ENCODE data around the gene AP2B1. TPM values are rescaled to one million over a fixed set of nuclear protein-coding genes. Genes with fewer than 3 reads are reported as not detected.

Gene AP2B1
- total RNA-seq, 1 experiment from 2014 or later = 217 TPM

DNA sequence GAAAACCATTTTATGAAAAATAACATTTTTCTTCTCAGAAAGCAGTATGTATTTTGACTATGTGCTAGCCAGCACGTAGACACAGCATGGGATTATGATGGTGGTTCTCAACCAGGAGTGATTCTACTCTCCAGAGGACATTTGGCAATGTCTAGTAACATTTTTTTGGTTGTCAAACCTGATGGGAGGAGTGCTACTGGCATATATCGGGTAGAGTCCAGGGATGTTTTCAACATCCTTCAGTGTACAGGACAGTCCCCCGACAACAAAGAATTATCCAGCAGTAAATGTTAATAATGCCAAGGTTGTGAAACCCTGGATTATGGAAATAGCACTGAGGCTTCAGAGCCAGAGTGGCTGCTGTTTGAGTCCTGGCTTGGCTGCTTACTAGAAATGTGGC, 27.7 kb downstream of the AP2B1 start:
- H2BK12ac ChIP-seq (ENCODE audit: insufficient read length, low read depth, low read length) = no peak overlapping the region
- no peaks in the 10 kb centered on the region for H3K4me1 Mint-ChIP-seq
- WGBS (ENCODE audit: extremely low coverage, insufficient read length, low lambda C conversion rate) = no CpG with 5 or more reads among the region's 3 CpGs

More for the DNA sequence above, 27.7 kb downstream of the AP2B1 start:
- no peak overlapping the region for H3K56ac ChIP-seq (ENCODE audit: insufficient read length, low read depth, low read length)
- no peak overlapping the region for H2AFZ ChIP-seq (ENCODE audit: low read length)
- H4K20me1 ChIP-seq (ENCODE audit: control insufficient read depth, insufficient read depth, insufficient read length) = no peaks in the 10 kb centered on the region
- no peak overlapping the region for H2BK20ac ChIP-seq (ENCODE audit: low read depth, low read length, poor library complexity, severe bottlenecking)
- TF ChIP-seq, protein P1, sequence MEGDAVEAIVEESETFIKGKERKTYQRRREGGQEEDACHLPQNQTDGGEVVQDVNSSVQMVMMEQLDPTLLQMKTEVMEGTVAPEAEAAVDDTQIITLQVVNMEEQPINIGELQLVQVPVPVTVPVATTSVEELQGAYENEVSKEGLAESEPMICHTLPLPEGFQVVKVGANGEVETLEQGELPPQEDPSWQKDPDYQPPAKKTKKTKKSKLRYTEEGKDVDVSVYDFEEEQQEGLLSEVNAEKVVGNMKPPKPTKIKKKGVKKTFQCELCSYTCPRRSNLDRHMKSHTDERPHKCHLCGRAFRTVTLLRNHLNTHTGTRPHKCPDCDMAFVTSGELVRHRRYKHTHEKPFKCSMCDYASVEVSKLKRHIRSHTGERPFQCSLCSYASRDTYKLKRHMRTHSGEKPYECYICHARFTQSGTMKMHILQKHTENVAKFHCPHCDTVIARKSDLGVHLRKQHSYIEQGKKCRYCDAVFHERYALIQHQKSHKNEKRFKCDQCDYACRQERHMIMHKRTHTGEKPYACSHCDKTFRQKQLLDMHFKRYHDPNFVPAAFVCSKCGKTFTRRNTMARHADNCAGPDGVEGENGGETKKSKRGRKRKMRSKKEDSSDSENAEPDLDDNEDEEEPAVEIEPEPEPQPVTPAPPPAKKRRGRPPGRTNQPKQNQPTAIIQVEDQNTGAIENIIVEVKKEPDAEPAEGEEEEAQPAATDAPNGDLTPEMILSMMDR (conservative IDR thresholded peaks at IDR 0.05) = no peak
- H3K23ac ChIP-seq (ENCODE audit: insufficient read length, low read depth, low read length) = no peak overlapping the region
- H3K79me2 ChIP-seq (ENCODE audit: insufficient read depth, low read length) = no peaks in the 10 kb centered on the region
- H3K4me1 ChIP-seq (ENCODE audit: insufficient read depth, low read length) = no peaks in the 10 kb centered on the region
- H3K4me2 ChIP-seq (ENCODE audit: insufficient read depth, insufficient read length, low read length) = no peak overlapping the region
- Mint-ChIP-seq H3K4me3 (no peak overlapping the region), H3K27me3 (ENCODE audit: low read depth) (no peaks in the 10 kb centered on the region), H3K27ac (no peak overlapping the region), H3K9me3 (no peaks in the 10 kb centered on the region), H3K36me3 (ENCODE audit: insufficient read depth in 1 of 3, low read depth in 3 of 3) (peaks cover under 1 to 23% (median 10%) of the 10 kb centered on the region in 3 experiments; a peak in 6 of 7 replicates)
- no peak overlapping the region for H3K4ac ChIP-seq (ENCODE audit: low read depth, low read length)
- H3K79me1 ChIP-seq (ENCODE audit: insufficient read depth, low read depth, low read length, poor library complexity, severe bottlenecking) = no peaks in the 10 kb centered on the region
- no peak overlapping the region for H2BK5ac ChIP-seq (ENCODE audit: insufficient read length, low read length)
- H3K9me3 ChIP-seq (ENCODE audit: control insufficient read depth, low read depth, low read length) = no peaks in the 10 kb centered on the region
- no peak overlapping the region for H3T11ph ChIP-seq (ENCODE audit: low read length)
- DNase-seq = no peak
- no peak overlapping the region for H2BK15ac ChIP-seq (ENCODE audit: low read depth, low read length)
- H2AK5ac ChIP-seq (ENCODE audit: insufficient read length, low read length) = no peak overlapping the region
- H4K5ac ChIP-seq (ENCODE audit: insufficient read length, low read depth, low read length) = no peak overlapping the region
- no peaks in the 10 kb centered on the region for H3K23me2 ChIP-seq (ENCODE audit: insufficient read length, low read depth, low read length, poor library complexity, severe bottlenecking)
- no peak overlapping the region for H3K14ac ChIP-seq (ENCODE audit: insufficient read depth, low read length)
- no peak overlapping the region for H2BK120ac ChIP-seq (ENCODE audit: low read depth, low read length, poor library complexity, severe bottlenecking)
- H3K18ac ChIP-seq (ENCODE audit: insufficient read length, low read depth, low read length) = no peak overlapping the region
- no peaks in the 10 kb centered on the region for H3K27me3 ChIP-seq (ENCODE audit: insufficient read depth, low read length)
- H4K8ac ChIP-seq (replicated peaks; ENCODE audit: insufficient read length, low read depth, low read length) = no peak overlapping the region
- no peak overlapping the region for H3K27ac ChIP-seq (ENCODE audit: insufficient read length, low read depth, low read length)
- H4K91ac ChIP-seq (ENCODE audit: insufficient read length, low read depth, low read length) = no peak overlapping the region
- H3K9ac ChIP-seq (ENCODE audit: extremely low read depth, insufficient read length, low read length) = no peak overlapping the region

All from H9 (cell line).